Activated gamma-delta T cell treated with anti-CD3 and anti-CD28 coated beads, Interleukin-2, amount 50 U/mL, for 16 hours (primary cell): Measurements from ENCODE around the gene LIPH.
"Not testable (repeated sequence)": the region's sequence is repeated elsewhere in the genome, so short reads cannot be mapped to it uniquely, and the experiment has no call there.

Experiments
- DNase-seq: peaks from one replicate; pipeline ENCODE4 v3.0.0-alpha.2; 2020; ENCODE audit warnings: low read depth

Gene LIPH

DNA sequence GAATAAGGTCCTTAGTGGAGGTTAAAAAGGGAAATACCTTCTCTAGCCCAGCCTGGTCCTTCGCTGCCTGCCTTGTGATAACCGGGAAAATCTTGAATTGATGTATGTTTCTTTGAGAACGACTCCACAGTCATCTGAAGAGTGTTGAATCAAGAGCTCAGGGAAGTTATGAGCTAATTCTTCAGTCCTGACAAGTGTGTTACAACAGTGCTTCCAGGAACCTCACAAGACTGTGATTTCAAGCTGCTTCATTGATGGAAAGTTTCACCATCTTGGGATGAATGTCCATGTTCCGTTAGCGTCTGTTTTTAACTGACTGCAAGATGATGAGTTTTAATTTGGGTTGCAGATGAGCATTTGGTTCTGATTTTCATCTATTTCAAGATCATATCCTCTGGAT is 66.0 kb downstream of the LIPH start:
- no peak for DNase-seq

DNA sequence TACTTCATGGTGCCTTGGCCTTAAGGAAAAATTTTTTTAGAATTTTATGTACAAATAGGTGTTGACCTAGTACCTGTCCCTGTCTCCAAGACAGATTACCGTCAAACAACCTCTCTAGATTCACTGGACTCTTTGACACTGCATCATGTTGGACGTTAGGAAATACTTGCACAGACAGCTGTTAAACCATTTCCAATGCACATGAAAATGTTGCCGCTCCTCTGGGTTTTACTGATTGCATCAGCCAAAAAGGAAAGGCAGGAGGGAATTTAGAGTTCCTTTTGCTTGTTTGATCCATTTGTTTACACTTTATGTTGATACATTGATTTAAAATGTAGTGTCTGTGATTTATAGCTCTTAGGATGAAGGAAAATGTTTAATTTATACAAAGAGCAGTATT is 68.1 kb downstream of the LIPH start:
- no peak for DNase-seq

DNA sequence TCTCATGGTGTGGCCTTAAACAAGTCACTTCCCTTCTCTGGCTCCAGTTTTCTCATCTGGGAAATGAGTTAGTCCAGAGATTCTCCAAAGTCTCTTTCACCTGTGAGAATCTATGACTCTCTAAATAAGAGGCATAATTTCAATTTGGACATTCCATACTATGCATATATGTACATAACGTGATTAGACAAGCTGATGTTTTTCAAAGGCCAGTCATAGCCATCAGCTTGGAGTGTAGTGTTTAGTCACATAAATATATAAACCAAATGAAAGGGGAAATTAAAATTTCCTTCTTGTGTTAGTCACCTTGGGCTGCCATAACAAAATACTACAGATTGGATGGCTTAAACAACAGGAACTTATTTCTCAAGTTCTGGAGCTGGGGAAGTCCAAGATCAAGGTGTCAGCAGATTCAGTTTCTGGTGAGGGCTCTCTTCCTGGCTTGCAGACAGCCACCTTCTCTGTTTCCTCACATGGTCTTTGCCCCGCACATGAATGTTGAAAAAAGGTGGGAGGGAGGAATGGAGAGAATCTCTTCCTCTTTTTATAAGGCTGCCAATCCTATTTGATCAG is 72.9 kb downstream of the LIPH start:
- no peak for DNase-seq

DNA sequence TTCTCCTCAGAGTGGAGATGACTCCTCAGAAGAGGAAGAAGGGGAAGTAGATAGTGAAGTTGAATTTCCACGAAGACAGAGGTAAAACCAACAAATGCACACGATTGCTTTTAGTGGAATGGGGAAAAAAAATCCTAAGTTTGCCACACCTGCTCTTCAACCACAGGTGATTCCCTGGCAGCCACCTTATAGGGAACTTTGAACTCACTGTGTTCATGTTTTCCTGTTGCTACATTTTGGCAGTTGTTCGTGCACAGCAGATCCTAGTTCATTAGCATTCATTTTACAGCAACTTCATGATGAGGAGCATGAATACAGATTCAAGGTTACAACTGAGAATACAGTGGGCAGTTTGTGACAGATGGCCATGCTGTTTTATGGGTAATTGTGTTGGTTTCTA is 75.1 kb downstream of the LIPH start:
- no peak for DNase-seq

DNA sequence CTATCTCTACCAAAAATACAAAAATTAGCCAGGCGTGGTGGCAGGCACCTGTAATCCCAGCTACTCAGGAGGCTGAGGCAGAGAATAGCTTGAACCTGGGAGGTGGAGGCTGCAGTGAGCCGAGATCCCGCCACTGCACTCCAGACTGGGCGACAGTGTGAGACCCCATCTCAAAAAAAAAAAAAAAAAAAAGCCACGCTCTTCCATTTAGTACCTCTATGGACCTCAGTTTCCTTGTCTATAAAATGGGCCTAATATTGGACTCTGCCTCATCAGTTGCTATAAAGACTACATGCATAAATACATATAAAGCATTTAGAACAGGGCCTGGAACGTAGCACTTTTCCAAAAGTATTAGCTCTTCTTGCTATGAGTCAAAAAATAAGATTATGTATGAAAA is 77.5 kb downstream of the LIPH start:
- not testable (repeated sequence) for DNase-seq

DNA sequence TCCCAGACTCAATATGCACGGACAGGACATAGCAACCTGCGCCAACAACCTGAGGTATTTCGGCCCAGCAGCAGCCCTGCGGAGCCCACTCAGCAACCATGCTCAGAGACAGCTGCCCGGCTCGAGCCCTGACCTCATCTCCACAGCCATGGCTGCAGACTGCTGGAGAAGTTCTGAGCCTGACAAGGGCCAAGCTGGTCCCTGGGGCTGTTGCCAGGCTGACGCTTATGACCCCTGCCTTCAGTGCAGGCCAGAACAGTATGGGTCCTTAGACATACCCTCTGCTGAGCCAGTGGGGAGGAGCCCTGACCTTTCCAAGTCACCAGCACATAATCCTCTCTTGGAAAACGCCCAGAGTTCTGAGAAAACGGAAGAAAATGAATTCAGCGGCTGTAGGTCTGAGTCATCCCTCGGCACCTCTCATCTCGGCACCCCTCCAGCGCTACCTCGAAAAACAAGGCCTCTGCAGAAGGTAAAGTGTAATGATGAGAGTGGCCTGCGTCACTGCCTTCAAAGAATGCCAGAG is 79.0 kb downstream of the LIPH start:
- DNase-seq: no peak

DNA sequence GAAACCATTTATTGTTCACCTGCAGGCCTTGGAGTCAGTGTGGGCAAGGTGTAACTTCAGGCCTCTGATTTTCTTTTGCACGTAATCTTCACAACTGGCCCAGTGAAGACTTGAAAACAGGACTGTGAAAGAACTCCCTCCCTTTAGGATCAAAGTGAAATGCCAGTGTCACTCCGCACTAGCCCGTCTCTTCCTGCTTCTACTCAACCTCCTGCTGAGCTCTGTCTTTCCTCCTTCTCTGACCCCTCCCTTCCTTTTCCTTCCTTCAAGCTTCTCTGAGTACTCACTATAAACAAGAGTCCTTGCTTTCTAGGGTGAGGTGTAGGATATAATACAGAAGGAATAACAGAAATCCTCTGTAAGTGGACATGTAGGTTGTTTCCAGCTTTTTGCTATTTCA is 82.1 kb downstream of the LIPH start:
- no peak for DNase-seq

DNA sequence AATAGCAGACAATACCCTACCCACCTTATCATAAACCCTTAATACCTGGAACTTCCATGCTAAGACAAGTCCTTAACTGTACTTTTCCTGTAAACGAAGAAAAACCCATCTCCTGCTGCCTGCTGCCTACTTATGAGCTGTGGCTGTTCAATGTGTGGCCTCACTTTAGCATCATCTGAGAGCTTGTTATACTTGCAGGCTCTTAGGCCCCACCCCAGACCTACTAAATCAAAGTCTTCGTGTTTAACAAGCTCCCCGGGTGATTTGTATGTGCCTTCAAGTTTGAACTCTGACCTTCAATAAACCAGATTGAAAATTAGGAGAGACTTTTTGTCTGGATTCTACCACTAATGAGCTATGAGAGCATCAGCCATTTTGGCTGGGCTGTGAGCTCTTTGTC is 82.8 kb downstream of the LIPH start:
- no peak for DNase-seq

DNA sequence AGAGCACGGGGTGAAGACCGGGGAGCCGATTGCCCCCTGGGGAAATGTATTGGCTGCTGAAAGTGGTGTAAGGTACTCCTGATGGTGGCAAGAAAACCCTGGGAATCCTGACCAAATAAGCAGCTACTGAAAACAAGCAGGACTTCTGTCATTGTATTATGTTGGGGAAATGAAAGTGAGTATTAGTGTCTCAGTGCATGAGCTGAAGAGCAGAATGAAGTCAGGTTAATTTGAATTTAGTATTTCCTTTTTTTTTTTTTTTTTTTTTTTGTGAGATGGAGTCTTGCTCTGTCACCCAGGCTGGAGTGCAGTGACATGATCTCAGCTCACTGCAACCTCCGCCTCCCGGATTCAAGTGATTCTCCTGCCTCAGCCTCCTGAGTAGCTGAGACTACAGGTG is 86.3 kb downstream of the LIPH start:
- not testable (repeated sequence) for DNase-seq

DNA sequence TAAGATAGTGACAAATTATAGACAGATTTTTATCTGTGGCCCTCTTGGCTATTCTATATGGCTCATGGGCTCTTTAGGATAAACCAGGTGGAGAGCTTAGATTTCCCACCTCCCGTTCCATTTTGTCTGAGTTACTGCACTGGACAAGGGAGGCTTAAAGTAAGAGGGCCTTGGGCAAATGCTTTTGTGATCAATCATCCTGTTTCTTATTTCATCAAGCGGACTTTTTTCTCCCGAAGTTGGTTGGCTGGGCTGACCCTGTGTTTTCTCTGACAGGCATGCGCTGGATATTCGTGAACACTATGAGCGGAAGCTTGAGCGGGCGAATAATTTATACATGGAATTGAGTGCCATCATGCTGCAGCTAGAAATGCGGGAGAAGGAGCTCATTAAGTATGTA is 86.9 kb downstream of the LIPH start:
- no peak for DNase-seq

DNA sequence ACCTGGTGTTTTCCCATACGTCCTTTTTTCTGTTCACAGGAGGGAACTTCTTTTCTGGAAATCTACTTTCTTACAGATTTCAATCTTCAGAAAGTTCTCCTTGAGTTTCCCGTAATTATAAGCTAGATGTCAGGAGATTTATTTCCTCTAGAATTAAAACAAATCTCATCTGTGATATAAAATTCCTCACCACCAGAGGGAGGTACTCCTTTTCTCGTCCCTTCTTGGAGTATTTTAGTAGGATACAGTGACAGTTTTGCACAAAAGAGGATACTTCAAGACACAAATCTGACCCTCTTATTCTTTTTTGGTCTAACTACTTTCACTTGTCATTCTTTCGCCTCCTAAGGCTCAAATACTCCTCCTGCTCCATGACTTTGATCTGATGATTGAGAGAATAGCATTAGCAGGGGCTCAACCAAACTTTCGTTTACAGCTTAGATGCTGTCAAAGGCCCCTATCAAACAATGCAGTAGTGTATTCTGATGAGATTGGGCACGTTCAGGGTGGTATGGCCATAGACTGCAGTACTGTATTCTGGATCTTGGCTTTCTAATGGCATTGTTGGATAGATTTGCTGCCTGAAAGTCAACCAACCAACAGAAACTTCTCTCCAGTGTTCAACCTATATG is 91.6 kb downstream of the LIPH start:
- DNase-seq: no peak

DNA sequence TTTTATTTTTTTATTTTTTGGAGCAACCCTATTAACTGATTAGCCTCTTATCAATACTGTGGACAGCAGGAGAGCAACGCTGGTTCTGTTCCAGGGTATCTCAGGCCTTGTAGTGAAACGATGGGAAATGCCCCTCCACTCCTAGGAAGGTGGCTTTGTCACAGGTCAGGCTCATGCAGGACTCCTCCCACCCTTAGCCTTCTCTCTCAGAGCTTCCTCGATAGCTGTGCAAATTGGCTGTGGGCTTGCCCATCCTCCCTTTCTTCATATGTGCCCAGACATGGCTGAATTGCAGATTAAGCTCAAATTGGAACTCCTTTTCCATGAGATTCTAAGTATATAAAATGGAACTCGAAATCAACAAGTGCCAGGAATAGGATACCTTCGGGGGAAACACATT is 92.1 kb downstream of the LIPH start:
- no peak for DNase-seq

DNA sequence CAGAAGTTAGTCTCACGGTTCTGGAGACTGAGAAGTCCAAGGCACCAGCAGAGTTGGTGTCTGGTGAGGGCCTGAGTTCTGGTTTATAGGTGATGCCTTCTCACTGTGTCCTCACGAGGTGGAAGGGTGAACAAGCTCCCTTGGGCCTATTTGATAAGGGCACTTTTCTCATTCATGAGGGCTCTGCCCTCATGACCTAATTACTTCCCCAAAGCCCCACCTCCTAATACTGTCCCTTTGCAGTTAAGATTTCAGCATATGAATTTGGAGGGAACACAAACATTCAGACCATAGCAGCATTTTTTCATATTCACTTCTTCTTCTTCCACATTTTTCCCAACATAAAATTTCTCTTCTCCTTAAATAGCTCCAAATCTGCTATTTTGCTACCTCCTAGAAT is 95.0 kb downstream of the LIPH start:
- DNase-seq: no peak
